H9 (cell line): ENCODE data around the gene ITGB2. TPM values are rescaled to one million over a fixed set of nuclear protein-coding genes. Genes with fewer than 3 reads are reported as not detected.

Experiments used
- DNase-seq: peaks from one replicate; pipeline ENCODE4 v3.0.0-alpha.2; 2017
- H2AFZ ChIP-seq: one replicate; pipeline ENCODE4 v1.6.1; 2013; ENCODE audit warnings: mild to moderate bottlenecking, low read length, control low read depth, moderate library complexity
- H2AK5ac ChIP-seq: 2 replicates; pipeline ENCODE4 v1.6.1; 2013; ENCODE audit warnings: low read length, control low read depth, mixed read lengths; ENCODE audit not compliant: insufficient read length
- H2BK120ac ChIP-seq: one replicate; pipeline ENCODE4 v1.6.1; 2013; ENCODE audit warnings: low read depth, mild to moderate bottlenecking, low read length, control low read depth, inconsistent platforms; ENCODE audit not compliant: poor library complexity, severe bottlenecking
- H2BK12ac ChIP-seq: 2 replicates; pipeline ENCODE4 v1.6.1; 2013; ENCODE audit warnings: low read length, control low read depth, mixed read lengths, low read depth; ENCODE audit not compliant: insufficient read length
- H2BK15ac ChIP-seq: 2 replicates; pipeline ENCODE4 v1.6.1; 2013; ENCODE audit warnings: low read depth, low read length, control low read depth
- H2BK20ac ChIP-seq: one replicate; pipeline ENCODE4 v1.6.1; 2013; ENCODE audit warnings: low read depth, mild to moderate bottlenecking, low read length, control low read depth, inconsistent platforms; ENCODE audit not compliant: poor library complexity, severe bottlenecking
- H2BK5ac ChIP-seq: 2 replicates; pipeline ENCODE4 v1.6.1; 2013; ENCODE audit warnings: low read length, control low read depth, mixed read lengths; ENCODE audit not compliant: insufficient read length
- H3K14ac ChIP-seq: 2 replicates; pipeline ENCODE4 v1.6.1; 2013; ENCODE audit warnings: low read length, control low read depth; ENCODE audit not compliant: insufficient read depth
- H3K18ac ChIP-seq: 2 replicates; pipeline ENCODE4 v1.6.1; 2013; ENCODE audit warnings: low read depth, mild to moderate bottlenecking, mixed read lengths, low read length, control low read depth; ENCODE audit not compliant: insufficient read length
- H3K23ac ChIP-seq: 2 replicates; pipeline ENCODE4 v1.6.1; 2013; ENCODE audit warnings: low read length, control low read depth, mixed read lengths, low read depth; ENCODE audit not compliant: insufficient read length
- H3K23me2 ChIP-seq: 2 replicates; pipeline ENCODE4 v1.6.1; 2013; ENCODE audit warnings: low read depth, mild to moderate bottlenecking, mixed read lengths, low read length, control low read depth; ENCODE audit not compliant: insufficient read length, poor library complexity, severe bottlenecking
- H3K27ac ChIP-seq: 2 replicates; pipeline ENCODE4 v1.5.1; 2013; ENCODE audit warnings: low read length, control low read depth, mixed read lengths, low read depth; ENCODE audit not compliant: insufficient read length
- H3K27me3 ChIP-seq: 2 replicates; pipeline ENCODE4 v1.6.1; 2013; ENCODE audit warnings: low read length, control low read depth, inconsistent platforms; ENCODE audit not compliant: insufficient read depth
- H3K4ac ChIP-seq: 2 replicates; pipeline ENCODE4 v1.6.1; 2013; ENCODE audit warnings: low read depth, mild to moderate bottlenecking, control low read depth, inconsistent platforms, low read length, moderate library complexity
- H3K4me1 ChIP-seq: 2 replicates; pipeline ENCODE4 v1.6.1; 2013; ENCODE audit warnings: low read length, control low read depth, inconsistent platforms; ENCODE audit not compliant: insufficient read depth
- H3K4me2 ChIP-seq: 2 replicates; pipeline ENCODE4 v1.6.1; 2013; ENCODE audit warnings: low read length, control low read depth, mixed read lengths; ENCODE audit not compliant: insufficient read length, insufficient read depth
- H3K56ac ChIP-seq: 2 replicates; pipeline ENCODE4 v1.6.1; 2013; ENCODE audit warnings: low read depth, mild to moderate bottlenecking, mixed read lengths, low read length, control low read depth; ENCODE audit not compliant: insufficient read length
- H3K79me1 ChIP-seq: 2 replicates; pipeline ENCODE4 v1.6.1; 2013; ENCODE audit warnings: low read depth, mild to moderate bottlenecking, moderate library complexity, low read length, control low read depth, inconsistent platforms; ENCODE audit not compliant: insufficient read depth, poor library complexity, severe bottlenecking
- H3K79me2 ChIP-seq: 2 replicates; pipeline ENCODE4 v1.6.1; 2013; ENCODE audit warnings: low read length, control low read depth, inconsistent platforms; ENCODE audit not compliant: insufficient read depth
- H3K9ac ChIP-seq: 2 replicates; pipeline ENCODE4 v1.6.1; 2013; ENCODE audit warnings: low read length, control low read depth, mixed read lengths; ENCODE audit not compliant: insufficient read length; ENCODE audit errors: extremely low read depth
- H3K9me3 ChIP-seq: one replicate; pipeline ENCODE4 v1.6.1; 2013; ENCODE audit warnings: low read depth, low read length, inconsistent platforms; ENCODE audit not compliant: control insufficient read depth
- H3T11ph ChIP-seq: one replicate; pipeline ENCODE4 v1.6.1; 2013; ENCODE audit warnings: mild to moderate bottlenecking, low read length, control low read depth, inconsistent platforms
- H4K20me1 ChIP-seq: one replicate; pipeline ENCODE4 v1.6.1; 2013; ENCODE audit not compliant: control insufficient read depth, insufficient read length, insufficient read depth
- H4K5ac ChIP-seq: 2 replicates; pipeline ENCODE4 v1.6.1; 2013; ENCODE audit warnings: low read depth, mild to moderate bottlenecking, mixed read lengths, low read length, control low read depth; ENCODE audit not compliant: insufficient read length
- H4K8ac ChIP-seq: replicated peaks from 2 replicates; pipeline ENCODE4 v1.6.1; 2013; ENCODE audit warnings: low read length, control low read depth, mixed read lengths, low read depth; ENCODE audit not compliant: insufficient read length
- H4K91ac ChIP-seq: 2 replicates; pipeline ENCODE4 v1.6.1; 2013; ENCODE audit warnings: low read depth, mild to moderate bottlenecking, moderate library complexity, mixed read lengths, low read length, control low read depth; ENCODE audit not compliant: insufficient read length
- H3K27ac Mint-ChIP-seq, 3 experiments: 2 replicates in 2 of 3; 3 replicates in 1 of 3; pipeline ENCODE4 v1.8.0; 2020 to 2021; ENCODE audit warnings: mixed read lengths in 3 of 3, mild to moderate bottlenecking in 1 of 3, moderate library complexity in 1 of 3
- H3K27me3 Mint-ChIP-seq: 2 replicates; pipeline ENCODE4 v1.8.0; 2021; ENCODE audit warnings: low read depth, mild to moderate bottlenecking, moderate library complexity, mixed read lengths
- H3K36me3 Mint-ChIP-seq, 3 experiments: 2 replicates in 2 of 3; 3 replicates in 1 of 3; pipeline ENCODE4 v1.8.0; 2020 to 2021; ENCODE audit warnings: low read depth in 3 of 3, mixed read lengths in 3 of 3; ENCODE audit not compliant: insufficient read depth in 1 of 3
- H3K4me1 Mint-ChIP-seq, 2 experiments: 2 replicates each; pipeline ENCODE4 v1.8.0; 2020; ENCODE audit warnings: mixed read lengths in 2 of 2
- H3K4me3 Mint-ChIP-seq, 2 experiments: 2 replicates in 1 of 2; 3 replicates in 1 of 2; pipeline ENCODE4 v1.8.0; 2020 to 2021; ENCODE audit warnings: mild to moderate bottlenecking in 2 of 2, mixed read lengths in 2 of 2, moderate library complexity in 1 of 2
- H3K9me3 Mint-ChIP-seq, 2 experiments: 2 replicates in 1 of 2; 3 replicates in 1 of 2; pipeline ENCODE4 v1.8.0; 2020; ENCODE audit warnings: mild to moderate bottlenecking in 2 of 2, mixed read lengths in 2 of 2, moderate library complexity in 1 of 2
- CTCF ChIP-seq: fragments of 200-600 bp; sonication (generic); conservative IDR thresholded peaks from 3 replicates; pipeline ENCODE4 v1.8.0; 2021; ENCODE audit warnings: antibody characterized with exemption, mild to moderate bottlenecking
- WGBS: extraction: QIAGEN DNeasy Blood & Tissue Kit; methylation state at CpG from one replicate; pipeline ENCODE4 v1.1.7; 2013; ENCODE audit warnings: missing lambda C conversion rate, low lambda C conversion rate, mixed read lengths; ENCODE audit not compliant: insufficient read length; ENCODE audit errors: extremely low coverage; 5-methylcytosine and 5-hydroxymethylcytosine counted together
- total RNA-seq: library from RNA; stranded (reverse); gene quantifications from 2 replicates; pipeline ENCODE4 v1.2.1, GENCODE V29; 2021

Gene ITGB2
- total RNA-seq, 1 experiment from 2014 or later, result 1.1 TPM

GRCh38 chr21:44916965-44917364 is 3.7 kb downstream of the ITGB2 start:
- Histone ChIP-seq H3K4me1 (peaks cover 3% of the 10 kb centered on the region; the same call in 1 of the 2 replicates), H2BK15ac (no peak overlapping the region), H2BK5ac (no peak overlapping the region), H2BK20ac (no peak overlapping the region), H3K79me1 (no peaks in the 10 kb centered on the region), H3K18ac (no peak overlapping the region), H3T11ph (no peak overlapping the region), H2BK12ac (no peak overlapping the region), H3K27ac (no peak overlapping the region), H3K56ac (no peak overlapping the region), H3K23me2 (no peaks in the 10 kb centered on the region), H4K20me1 (no peaks in the 10 kb centered on the region), H4K5ac (no peak overlapping the region), H3K4ac (no peak overlapping the region), H3K23ac (no peak overlapping the region), H3K9ac (no peak overlapping the region), H3K27me3 (peaks cover 29% of the 10 kb centered on the region; the same call in 1 of the 2 replicates), H3K4me2 (no peak overlapping the region), H2AFZ (no peak overlapping the region), H4K91ac (no peak overlapping the region), H2BK120ac (no peak overlapping the region), H3K79me2 (no peaks in the 10 kb centered on the region), H4K8ac (no peak overlapping the region), H3K14ac (no peak overlapping the region), H2AK5ac (no peak overlapping the region), H3K9me3 (no peaks in the 10 kb centered on the region)
- no CpG with 5 or more reads among the region's 7 CpGs for WGBS
- Mint-ChIP-seq H3K4me1 (peaks cover 2 to 13% of the 10 kb centered on the region in 2 experiments), H3K4me3 (no peak overlapping the region), H3K9me3 (no peaks in the 10 kb centered on the region; a peak in 1 of 5 replicates), H3K27me3 (peaks cover 49% of the 10 kb centered on the region), H3K27ac (no peak overlapping the region), H3K36me3 (no peaks in the 10 kb centered on the region)
- no peak for TF ChIP-seq CTCF
- no peak for DNase-seq
